Central memory CD8-positive, alpha-beta T cell (primary cell): ENCODE measurements around the gene PPP1R13B.

ENCODE experiments used
- ATAC-seq: fragments of 150-1000 bp; cut with Tn5 transposase; replicated peaks from 2 replicates; pipeline ENCODE4 v1.10.0; 2022; ENCODE audit warnings: mild to moderate bottlenecking, moderate FRiP score, moderate number of reproducible peaks; ENCODE audit not compliant: poor library complexity, severe bottlenecking; ENCODE audit errors: extremely low read depth
- DNase-seq, 2 donors: peaks; one replicate each; pipeline ENCODE4 v3.0.0; 2021; ENCODE audit warnings: low spot score in 2 of 2
- H3K27ac Mint-ChIP-seq: one replicate; pipeline ENCODE4 v1.8.0; 2022; ENCODE audit warnings: low read depth, mild to moderate bottlenecking, moderate library complexity, mixed read lengths
- H3K27me3 Mint-ChIP-seq: one replicate; pipeline ENCODE4 v1.8.0; 2022; ENCODE audit warnings: mixed read lengths
- H3K36me3 Mint-ChIP-seq: one replicate; pipeline ENCODE4 v1.8.0; 2022; ENCODE audit warnings: mild to moderate bottlenecking, moderate library complexity, mixed read lengths; ENCODE audit not compliant: insufficient read depth
- H3K4me1 Mint-ChIP-seq: one replicate; pipeline ENCODE4 v1.8.0; 2022; ENCODE audit warnings: mixed read lengths
- H3K4me3 Mint-ChIP-seq: one replicate; pipeline ENCODE4 v1.8.0; 2022; ENCODE audit warnings: mild to moderate bottlenecking, moderate library complexity, mixed read lengths
- H3K9me3 Mint-ChIP-seq: one replicate; pipeline ENCODE4 v1.8.0; 2022; ENCODE audit warnings: mixed read lengths

The PPP1R13B gene

DNA sequence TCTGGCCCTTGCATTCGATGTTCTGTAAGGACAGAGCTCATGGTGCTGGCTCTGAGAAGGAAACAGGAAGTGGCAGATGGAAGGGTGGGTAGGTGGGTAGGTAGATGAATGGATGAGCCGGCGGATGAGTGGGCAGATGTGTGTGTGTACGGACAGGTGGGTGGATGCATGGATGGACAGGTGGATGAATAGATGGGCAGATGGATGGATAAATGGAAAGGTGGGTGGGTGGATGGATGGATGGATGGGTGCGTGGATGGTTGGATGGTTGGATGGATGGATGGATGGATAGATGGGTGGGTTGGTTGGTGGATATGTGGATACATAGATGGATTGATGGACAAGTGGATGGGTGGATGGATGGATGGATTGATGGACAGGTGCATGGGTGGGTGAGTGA lies 27.6 kb upstream of the PPP1R13B start:
- H3K36me3 Mint-ChIP-seq: peaks cover 4% of the 10 kb centered on the region
- DNase-seq (no peak), ATAC-seq (no peak)
- no peak overlapping the region for H3K27ac Mint-ChIP-seq
- no peaks in the 10 kb centered on the region for H3K9me3 Mint-ChIP-seq
- H3K4me1 Mint-ChIP-seq: peaks cover 6% of the 10 kb centered on the region
- H3K27me3 Mint-ChIP-seq: no peaks in the 10 kb centered on the region
- H3K4me3 Mint-ChIP-seq: no peak overlapping the region

DNA sequence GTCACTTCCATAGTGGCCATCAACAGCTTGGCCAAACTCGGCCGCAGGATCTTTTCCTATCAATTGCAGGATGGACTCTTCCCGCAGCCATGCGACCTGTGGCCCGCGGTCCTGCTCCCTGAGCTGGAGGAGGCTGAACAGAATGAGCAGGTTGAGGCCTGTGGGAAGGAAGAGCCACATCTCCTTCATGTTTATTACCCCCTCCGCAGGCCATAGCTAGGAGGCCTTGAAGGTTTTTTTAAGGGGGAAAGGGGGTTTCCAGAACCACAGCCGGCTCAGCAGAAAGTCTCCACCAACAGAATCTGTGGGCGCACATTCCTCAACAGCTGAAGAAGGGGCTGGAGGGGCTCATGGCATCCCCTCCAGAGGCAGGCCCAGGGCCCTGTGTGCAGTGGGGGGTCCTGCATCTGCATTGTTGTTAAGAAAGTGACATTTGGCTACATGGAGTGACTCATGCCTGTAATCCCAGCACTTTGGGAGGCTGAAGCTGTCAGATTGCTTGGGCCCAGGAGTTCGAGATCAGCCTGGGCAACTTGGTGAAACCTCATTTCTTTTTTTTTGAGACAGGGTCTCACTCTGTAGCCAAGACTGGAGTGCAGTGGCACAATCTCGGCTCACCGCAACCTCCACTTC lies 25.2 kb upstream of the PPP1R13B start:
- H3K27me3 Mint-ChIP-seq: no peaks in the 10 kb centered on the region
- peaks cover 6% of the 10 kb centered on the region for H3K4me1 Mint-ChIP-seq
- H3K36me3 Mint-ChIP-seq: peaks cover 5% of the 10 kb centered on the region
- peak overlapping the region; percentile 85 for H3K27ac Mint-ChIP-seq
- peak overlapping the region; percentile 85 for H3K4me3 Mint-ChIP-seq
- H3K9me3 Mint-ChIP-seq: no peaks in the 10 kb centered on the region
- ATAC-seq (peak; percentile 77), DNase-seq (no peak)

DNA sequence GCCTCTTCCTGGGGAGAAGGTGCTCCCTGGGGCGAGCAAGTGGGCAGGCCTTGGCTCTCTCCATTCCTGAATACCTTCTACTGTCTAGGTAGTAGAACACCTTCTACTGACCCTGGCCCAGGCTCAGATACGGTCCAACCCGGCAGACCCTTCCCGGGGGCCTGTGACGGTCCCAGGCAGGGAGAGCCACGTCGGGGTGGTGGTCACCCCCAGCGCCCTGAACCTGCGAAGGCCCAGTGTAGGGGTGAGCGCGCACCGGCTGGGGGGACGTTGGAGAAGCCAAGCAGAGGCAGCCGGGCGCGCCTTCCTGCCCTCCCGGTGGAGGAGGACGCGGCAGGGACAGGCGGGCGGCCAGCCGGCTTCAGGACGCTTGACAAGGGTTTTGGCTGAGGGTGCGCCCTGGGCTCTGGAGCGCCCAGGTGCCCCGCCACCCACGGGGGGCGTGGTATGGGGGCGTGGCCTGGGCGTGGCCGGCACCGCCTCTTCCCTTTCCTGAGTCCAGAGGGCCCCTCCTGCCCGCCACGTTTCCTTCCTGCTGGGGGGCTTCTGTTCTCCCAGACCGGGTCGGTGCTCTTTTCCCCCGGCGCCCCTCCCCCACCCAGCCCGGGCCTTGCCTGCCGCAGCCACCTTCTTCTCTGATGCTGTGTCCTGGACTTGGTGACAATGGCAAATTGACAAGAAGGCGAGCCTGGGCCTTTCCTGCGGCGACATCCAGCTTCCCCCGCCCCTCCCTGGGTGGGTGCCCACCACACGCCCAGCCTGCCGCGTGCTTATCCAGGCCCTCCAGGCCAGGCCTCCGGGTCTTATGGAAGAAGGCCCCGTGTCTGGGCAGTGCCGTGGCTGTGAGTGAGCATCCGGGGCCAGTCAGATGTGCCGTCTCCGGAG lies 24.5 kb upstream of the PPP1R13B start:
- peak; percentile 75 for ATAC-seq
- Mint-ChIP-seq H3K9me3 (no peaks in the 10 kb centered on the region), H3K36me3 (peaks cover 5% of the 10 kb centered on the region), H3K27ac (peak overlapping the region; percentile 85), H3K27me3 (no peaks in the 10 kb centered on the region), H3K4me1 (peaks cover 6% of the 10 kb centered on the region), H3K4me3 (peak overlapping the region; percentile 85)
- peak; percentile 37 to 52 for DNase-seq

DNA sequence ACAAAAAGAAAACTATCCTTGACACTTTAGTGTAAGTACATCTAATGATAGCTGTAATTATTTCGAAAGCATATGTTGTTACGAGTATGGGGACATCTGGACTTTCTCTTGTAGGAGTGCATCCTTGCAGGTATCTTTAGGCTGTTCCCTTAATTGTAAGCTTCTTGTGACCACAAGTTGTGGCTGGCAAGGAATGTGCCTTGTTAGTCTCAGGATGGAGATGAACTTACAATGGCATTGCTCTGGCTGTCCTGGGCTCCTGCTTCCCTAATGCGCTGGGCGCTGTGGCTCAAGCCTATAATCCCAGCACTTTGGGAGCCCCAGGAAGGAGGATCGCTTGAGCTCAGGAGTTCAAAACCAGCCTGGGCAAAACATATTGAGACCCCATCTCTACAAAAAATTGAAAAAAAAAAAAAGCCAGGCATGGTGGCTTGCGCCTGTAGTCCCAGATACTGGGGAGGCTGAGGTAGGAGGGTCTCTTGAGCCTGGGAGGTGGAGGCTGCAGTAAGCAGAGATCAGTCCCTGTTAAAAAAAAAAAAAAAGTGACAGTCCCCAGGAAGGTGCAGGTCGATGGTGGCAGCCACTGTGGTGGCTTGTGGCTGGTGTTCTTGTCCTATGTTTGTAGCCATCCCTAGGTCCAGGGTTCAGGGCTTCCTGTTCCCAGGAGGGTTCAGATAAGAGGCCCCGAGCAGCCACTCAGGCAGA lies 23.7 kb upstream of the PPP1R13B start:
- no peak for ATAC-seq

DNA sequence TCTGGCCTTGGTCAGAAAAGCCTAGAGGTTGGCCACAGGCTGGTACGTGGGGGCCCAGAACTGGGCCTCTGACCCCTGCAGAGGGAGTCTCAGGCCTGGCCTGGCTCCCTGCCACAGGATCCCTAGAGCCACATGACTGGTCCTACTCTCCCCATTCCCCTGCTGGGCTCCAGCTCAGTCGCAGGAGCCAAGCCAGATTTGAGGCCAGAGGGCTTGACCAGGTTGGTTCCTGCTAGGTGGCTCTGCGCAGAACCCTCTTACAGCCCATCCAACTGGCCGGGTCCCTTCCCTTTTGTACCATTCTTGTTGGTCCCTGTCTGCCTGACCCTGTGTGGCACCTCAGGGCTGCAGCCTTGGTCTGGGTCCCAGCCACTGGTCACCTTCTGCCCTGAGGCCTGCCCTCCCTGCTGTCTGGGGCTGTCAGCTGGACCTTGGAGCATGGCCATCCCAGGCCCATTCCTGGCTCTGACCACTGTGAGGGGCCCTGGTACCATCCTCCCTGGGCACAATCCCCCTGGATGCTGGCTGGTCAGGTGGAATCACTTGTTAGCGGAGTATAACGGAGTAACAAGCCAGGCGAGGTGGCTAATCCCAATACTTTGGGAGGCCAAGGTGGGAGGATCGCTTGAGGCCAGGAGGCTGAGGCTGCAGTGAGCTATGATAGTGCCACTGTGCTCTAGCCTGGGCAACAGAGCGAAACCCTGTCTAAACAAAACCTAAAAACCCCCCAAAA lies 22.9 kb upstream of the PPP1R13B start:
- DNase-seq: no peak
- no peak for ATAC-seq
- Mint-ChIP-seq H3K4me1 (peaks cover 6% of the 10 kb centered on the region), H3K9me3 (no peaks in the 10 kb centered on the region), H3K4me3 (no peak overlapping the region), H3K27me3 (no peaks in the 10 kb centered on the region), H3K36me3 (peaks cover 6% of the 10 kb centered on the region), H3K27ac (no peak overlapping the region)

More for the DNA sequence above, 23.7 kb upstream of the PPP1R13B start:
- Mint-ChIP-seq H3K36me3 (peaks cover 6% of the 10 kb centered on the region), H3K4me1 (peaks cover 6% of the 10 kb centered on the region), H3K27me3 (no peaks in the 10 kb centered on the region), H3K27ac (no peak overlapping the region), H3K9me3 (no peaks in the 10 kb centered on the region), H3K4me3 (peak overlapping the region; percentile 85)
- DNase-seq: no peak

DNA sequence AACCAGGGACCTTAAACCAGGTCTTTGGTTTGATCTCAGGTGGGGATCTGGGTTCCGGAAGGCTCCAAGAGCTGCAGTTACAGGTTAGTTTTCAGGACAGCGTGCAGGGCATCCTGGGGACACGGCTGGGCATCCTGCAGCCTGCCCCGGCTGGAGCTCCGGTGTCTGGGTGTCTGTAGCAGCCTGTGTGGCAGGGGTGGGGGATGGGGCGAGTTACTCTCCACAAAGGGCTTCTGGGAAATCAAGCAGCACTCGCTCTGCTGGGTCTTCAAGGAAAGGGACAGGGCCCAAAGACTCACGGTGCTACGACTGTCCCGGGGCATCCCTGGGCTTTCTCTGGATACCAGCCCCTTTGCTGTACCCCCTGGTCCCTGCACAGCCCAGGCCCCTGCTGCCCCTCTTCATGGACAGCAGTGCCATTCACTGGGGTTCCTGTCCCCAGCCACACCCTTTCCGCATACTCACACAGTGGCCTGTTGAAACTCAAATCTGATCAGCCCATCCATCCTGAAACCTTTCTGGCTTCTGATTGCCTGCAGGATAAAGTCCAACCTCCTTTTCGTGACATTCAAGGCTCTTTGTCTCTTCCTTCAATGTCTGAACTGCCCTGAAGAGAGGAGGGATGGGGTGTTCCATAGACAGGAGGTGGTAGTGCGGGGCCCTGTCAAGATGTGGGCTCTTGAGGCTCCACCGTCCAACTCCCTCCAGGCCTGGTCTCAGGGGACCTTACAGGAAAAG lies 22.2 kb upstream of the PPP1R13B start:
- Mint-ChIP-seq H3K4me1 (peaks cover 6% of the 10 kb centered on the region), H3K27ac (no peak overlapping the region), H3K9me3 (no peaks in the 10 kb centered on the region), H3K27me3 (no peaks in the 10 kb centered on the region), H3K36me3 (peaks cover 6% of the 10 kb centered on the region), H3K4me3 (no peak overlapping the region)
- DNase-seq: no peak
- ATAC-seq: no peak

DNA sequence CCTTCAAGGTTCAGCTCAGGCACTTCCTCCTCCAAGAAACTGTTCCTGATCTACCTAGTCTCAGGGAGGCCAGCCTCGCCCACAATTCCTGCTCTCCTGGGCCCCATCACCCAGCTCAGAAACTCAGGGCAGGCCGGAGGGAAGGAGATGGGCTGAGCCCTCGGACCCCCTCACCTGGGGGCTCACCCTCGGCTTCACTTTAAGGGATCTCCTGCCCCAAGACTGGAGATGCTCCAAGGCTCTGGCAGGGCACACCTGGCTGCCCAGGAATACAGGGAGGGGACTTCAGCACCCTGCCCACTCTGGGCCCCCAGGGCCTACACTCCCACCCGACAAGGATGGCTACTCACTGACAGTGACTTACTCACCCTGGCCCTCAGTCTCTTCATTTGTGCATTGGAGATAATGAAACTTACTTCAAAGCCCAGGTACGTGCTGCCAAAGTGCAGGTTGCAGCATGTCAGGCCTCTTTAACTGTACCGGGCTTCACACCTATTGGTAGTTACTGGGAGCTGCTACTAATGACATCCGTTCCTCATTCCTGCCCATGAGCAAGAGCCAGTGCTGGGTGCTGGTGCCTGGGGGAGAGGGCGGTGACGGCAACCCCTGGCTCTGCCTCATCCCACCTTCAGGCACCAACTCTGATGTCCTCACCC lies 21.0 kb upstream of the PPP1R13B start:
- peaks cover 6% of the 10 kb centered on the region for H3K36me3 Mint-ChIP-seq
- peaks cover 6% of the 10 kb centered on the region for H3K4me1 Mint-ChIP-seq
- H3K27me3 Mint-ChIP-seq: no peaks in the 10 kb centered on the region
- no peaks in the 10 kb centered on the region for H3K9me3 Mint-ChIP-seq
- DNase-seq (no peak), ATAC-seq (no peak)
- H3K27ac Mint-ChIP-seq: no peak overlapping the region
- no peak overlapping the region for H3K4me3 Mint-ChIP-seq

DNA sequence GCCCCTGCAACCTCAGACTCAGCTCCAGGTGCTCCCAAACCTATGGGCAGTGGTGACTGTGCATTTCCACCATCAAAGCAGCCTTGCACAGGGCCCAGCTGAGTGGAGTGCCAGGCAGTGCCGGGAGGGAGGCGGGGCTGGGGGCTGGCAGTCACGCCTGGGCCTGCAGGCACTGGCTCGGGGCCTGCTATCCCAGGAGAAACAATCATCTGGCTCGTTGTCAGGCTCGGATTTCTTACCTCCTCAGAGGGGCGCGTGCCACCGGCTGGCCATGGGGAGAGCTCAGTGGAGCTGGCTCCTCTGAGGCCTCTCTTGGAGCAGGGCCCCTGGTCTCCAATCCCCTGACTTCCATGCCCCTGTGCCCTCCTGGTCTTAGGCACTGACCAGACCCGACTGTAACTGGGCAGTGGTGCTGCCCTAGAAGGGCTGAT lies 20.2 kb upstream of the PPP1R13B start:
- no peak overlapping the region for H3K27ac Mint-ChIP-seq

DNA sequence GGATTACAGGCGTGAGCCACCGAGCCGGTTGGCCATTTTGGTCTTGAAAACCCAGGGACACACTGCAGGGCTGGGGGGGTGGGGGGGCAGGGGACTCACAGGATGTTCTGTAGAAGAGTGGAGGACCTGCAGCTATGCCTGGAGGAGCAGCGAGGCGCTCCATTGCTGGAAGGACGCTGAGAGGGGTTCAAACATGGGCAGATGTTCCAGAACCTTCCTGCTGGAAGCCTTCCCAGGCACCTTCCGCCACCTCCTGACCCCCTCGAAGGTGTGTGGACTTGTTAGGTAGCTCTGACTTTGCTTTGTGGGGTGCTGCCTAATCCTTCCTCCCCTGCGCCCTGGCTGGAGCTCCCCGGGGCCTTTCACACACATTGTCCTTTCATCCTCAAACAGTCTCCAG lies 19.6 kb upstream of the PPP1R13B start:
- H3K9me3 Mint-ChIP-seq: no peaks in the 10 kb centered on the region
- H3K4me1 Mint-ChIP-seq: no peaks in the 10 kb centered on the region
- H3K36me3 Mint-ChIP-seq: peaks cover 2% of the 10 kb centered on the region
- H3K27ac Mint-ChIP-seq: no peak overlapping the region
- peaks cover 2% of the 10 kb centered on the region for H3K27me3 Mint-ChIP-seq
- ATAC-seq (no peak), DNase-seq (no peak)
- H3K4me3 Mint-ChIP-seq: no peak overlapping the region

More for the DNA sequence above, 20.2 kb upstream of the PPP1R13B start:
- peaks cover 4% of the 10 kb centered on the region for H3K4me1 Mint-ChIP-seq
- H3K9me3 Mint-ChIP-seq: no peaks in the 10 kb centered on the region
- ATAC-seq: no peak
- H3K36me3 Mint-ChIP-seq: peaks cover 6% of the 10 kb centered on the region
- H3K4me3 Mint-ChIP-seq: no peak overlapping the region
- no peaks in the 10 kb centered on the region for H3K27me3 Mint-ChIP-seq
- DNase-seq: no peak

DNA sequence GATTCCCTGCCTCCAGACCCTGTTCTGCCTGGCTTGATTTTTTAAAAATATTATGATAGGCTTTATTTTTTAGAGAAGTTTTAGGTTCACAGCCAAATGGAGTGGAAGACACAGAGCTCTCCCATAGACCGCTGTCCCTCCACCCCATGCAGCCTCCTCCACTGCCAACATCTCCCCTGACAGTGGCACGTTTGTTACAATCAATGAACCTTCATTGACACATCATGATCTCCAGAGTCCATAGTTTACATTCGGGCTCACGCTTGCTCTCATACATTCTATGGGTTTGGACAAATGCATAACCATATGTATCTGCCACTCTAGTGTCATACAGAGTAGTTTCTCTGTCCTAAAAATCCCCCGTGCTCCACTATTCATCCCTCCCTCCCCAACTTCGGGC lies 15.9 kb upstream of the PPP1R13B start:
- Mint-ChIP-seq H3K9me3 (no peaks in the 10 kb centered on the region), H3K36me3 (peaks cover 1% of the 10 kb centered on the region), H3K27me3 (peaks cover 11% of the 10 kb centered on the region), H3K27ac (no peak overlapping the region), H3K4me1 (no peaks in the 10 kb centered on the region), H3K4me3 (no peak overlapping the region)
- ATAC-seq (no peak), DNase-seq (no peak)

DNA sequence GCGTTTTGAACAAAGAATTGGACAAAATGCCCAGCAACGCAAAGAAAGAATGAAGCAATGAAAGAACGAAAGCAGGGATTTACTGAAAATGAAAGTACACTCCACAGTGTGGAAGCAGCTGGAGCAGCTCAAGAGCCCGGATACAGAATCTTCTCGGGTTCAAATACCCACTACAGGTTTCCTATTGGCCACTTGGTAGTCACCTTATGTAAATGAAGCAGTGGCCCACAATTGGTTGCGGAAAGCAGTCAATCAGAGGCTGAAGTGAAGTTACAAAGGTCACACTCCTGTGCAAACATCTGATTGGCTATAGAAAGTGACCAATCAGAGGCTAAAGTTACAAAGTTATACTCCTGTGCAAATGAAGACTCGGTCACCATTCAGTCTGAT lies 15.0 kb upstream of the PPP1R13B start:
- Mint-ChIP-seq H3K9me3 (no peaks in the 10 kb centered on the region), H3K36me3 (peaks cover 1% of the 10 kb centered on the region), H3K27me3 (peaks cover 11% of the 10 kb centered on the region), H3K27ac (no peak overlapping the region), H3K4me3 (no peak overlapping the region), H3K4me1 (no peaks in the 10 kb centered on the region)
- DNase-seq (no peak), ATAC-seq (no peak)
